Rectal smooth muscle tissue (tissue), 1 donor: Measurements from ENCODE around the gene PANK3.
"Not testable (repeated sequence)": the region's sequence is repeated elsewhere in the genome, so short reads cannot be mapped to it uniquely, and the experiment has no call there.

Experiments used
- H3K27ac ChIP-seq: one replicate; pipeline ENCODE4 v1.7.0; 2013; ENCODE audit warnings: low read depth, low read length, inconsistent platforms
- H3K27me3 ChIP-seq: one replicate; pipeline ENCODE4 v1.7.0; 2013; ENCODE audit warnings: low read length; ENCODE audit not compliant: control insufficient read depth, insufficient read depth
- H3K36me3 ChIP-seq: one replicate; pipeline ENCODE4 v1.7.0; 2013; ENCODE audit warnings: low read length; ENCODE audit not compliant: control insufficient read depth, insufficient read depth
- H3K4me1 ChIP-seq: one replicate; pipeline ENCODE4 v1.7.0; 2013; ENCODE audit warnings: low read length; ENCODE audit not compliant: control insufficient read depth, insufficient read depth
- H3K4me3 ChIP-seq: one replicate; pipeline ENCODE4 v1.7.0; 2013; ENCODE audit warnings: low read length
- H3K9ac ChIP-seq: one replicate; pipeline ENCODE4 v1.7.0; 2013; ENCODE audit warnings: low read length

PANK3 gene

GRCh38 chr5:168570490-168571328, 8.5 kb downstream of the PANK3 start:
- no peak overlapping the region for H3K4me3 ChIP-seq
- no peaks in the 10 kb centered on the region for H3K27me3 ChIP-seq
- H3K36me3 ChIP-seq = peaks cover 2% of the 10 kb centered on the region
- no peak overlapping the region for H3K9ac ChIP-seq
- no peak overlapping the region for H3K27ac ChIP-seq
- H3K4me1 ChIP-seq = no peaks in the 10 kb centered on the region

GRCh38 chr5:168568738-168569137, 10.4 kb downstream of the PANK3 start:
- Histone ChIP-seq H3K4me3 (no peak overlapping the region), H3K9ac (no peak overlapping the region), H3K4me1 (no peaks in the 10 kb centered on the region), H3K27me3 (no peaks in the 10 kb centered on the region), H3K27ac (no peak overlapping the region), H3K36me3 (peaks cover 4% of the 10 kb centered on the region)

GRCh38 chr5:168563959-168564358, 15.2 kb downstream of the PANK3 start:
- H3K4me3 ChIP-seq = no peak overlapping the region
- no peak overlapping the region for H3K9ac ChIP-seq
- H3K27me3 ChIP-seq = no peaks in the 10 kb centered on the region
- H3K36me3 ChIP-seq = peaks cover 8% of the 10 kb centered on the region
- H3K27ac ChIP-seq = no peak overlapping the region
- no peaks in the 10 kb centered on the region for H3K4me1 ChIP-seq

- Histone ChIP-seq H3K9ac (no peak overlapping the region), H3K27me3 (no peaks in the 10 kb centered on the region), H3K4me3 (no peak overlapping the region), H3K4me1 (no peaks in the 10 kb centered on the region), H3K36me3 (peaks cover 11% of the 10 kb centered on the region), H3K27ac (no peak overlapping the region)
Observed at GRCh38 chr5:168562279-168562678, 16.9 kb downstream of the PANK3 start.

- Histone ChIP-seq H3K4me1 (no peaks in the 10 kb centered on the region), H3K4me3 (no peak overlapping the region), H3K27ac (no peak overlapping the region), H3K36me3 (peaks cover 20% of the 10 kb centered on the region), H3K9ac (no peak overlapping the region), H3K27me3 (no peaks in the 10 kb centered on the region)
Observed at GRCh38 chr5:168557389-168557788, 21.8 kb downstream of the PANK3 start.

- H3K27ac ChIP-seq = no peak overlapping the region
- H3K9ac ChIP-seq = no peak overlapping the region
- peaks cover 14% of the 10 kb centered on the region for H3K36me3 ChIP-seq
- no peaks in the 10 kb centered on the region for H3K4me1 ChIP-seq
- H3K4me3 ChIP-seq = no peak overlapping the region
- H3K27me3 ChIP-seq = no peaks in the 10 kb centered on the region
Observed at GRCh38 chr5:168553377-168554130, 25.6 kb downstream of the PANK3 start.

GRCh38 chr5:168552146-168552545, 27.0 kb downstream of the PANK3 start:
- H3K27me3 ChIP-seq = no peaks in the 10 kb centered on the region
- H3K27ac ChIP-seq = no peak overlapping the region
- no peaks in the 10 kb centered on the region for H3K4me1 ChIP-seq
- no peak overlapping the region for H3K9ac ChIP-seq
- H3K36me3 ChIP-seq = peaks cover 14% of the 10 kb centered on the region
- no peak overlapping the region for H3K4me3 ChIP-seq

- Histone ChIP-seq H3K9ac (no peak overlapping the region), H3K27me3 (no peaks in the 10 kb centered on the region), H3K4me3 (no peak overlapping the region), H3K27ac (no peak overlapping the region), H3K36me3 (peaks cover 10% of the 10 kb centered on the region), H3K4me1 (no peaks in the 10 kb centered on the region)
Observed at GRCh38 chr5:168550656-168551055, 28.5 kb downstream of the PANK3 start.

- peaks cover 10% of the 10 kb centered on the region for H3K36me3 ChIP-seq
- H3K27ac ChIP-seq = no peak overlapping the region
- no peak overlapping the region for H3K4me3 ChIP-seq
- H3K9ac ChIP-seq = no peak overlapping the region
- H3K27me3 ChIP-seq = no peaks in the 10 kb centered on the region
- no peaks in the 10 kb centered on the region for H3K4me1 ChIP-seq
Observed at GRCh38 chr5:168549554-168549953, 29.6 kb downstream of the PANK3 start.

- H3K4me1 ChIP-seq = no peaks in the 10 kb centered on the region
Observed at GRCh38 chr5:168537176-168537575, 42.0 kb downstream of the PANK3 start.

GRCh38 chr5:168534351-168534750, 44.8 kb downstream of the PANK3 start:
- H3K27me3 ChIP-seq = peaks cover 13% of the 10 kb centered on the region
- not testable (repeated sequence) for H3K9ac ChIP-seq, H3K4me3 ChIP-seq, H3K4me1 ChIP-seq, H3K36me3 ChIP-seq, H3K27ac ChIP-seq

More at GRCh38 chr5:168537176-168537575, 42.0 kb downstream of the PANK3 start:
- H3K36me3 ChIP-seq = no peaks in the 10 kb centered on the region
- H3K27me3 ChIP-seq = no peaks in the 10 kb centered on the region
- no peak overlapping the region for H3K27ac ChIP-seq
- H3K9ac ChIP-seq = no peak overlapping the region
- H3K4me3 ChIP-seq = no peak overlapping the region

GRCh38 chr5:168531987-168532864, 46.9 kb downstream of the PANK3 start:
- H3K36me3 ChIP-seq = no peaks in the 10 kb centered on the region
- no peak overlapping the region for H3K4me3 ChIP-seq
- no peak overlapping the region for H3K27ac ChIP-seq
- H3K4me1 ChIP-seq = no peaks in the 10 kb centered on the region
- no peak overlapping the region for H3K9ac ChIP-seq
- peaks cover 13% of the 10 kb centered on the region for H3K27me3 ChIP-seq
